CD8-positive, alpha-beta memory T cell (primary cell): ENCODE data around the gene TSGA10. TPM values are rescaled to one million over a fixed set of nuclear protein-coding genes. Genes with fewer than 3 reads are reported as not detected.

ENCODE experiments used
- CTCF ChIA-PET: fragments of 350-600 bp; sonication (Branson Sonifier 250); formaldehyde crosslinking; loops from one replicate; lab custom pipeline; 2021; ENCODE audit warnings: antibody characterized with exemption; lab: Charles Lee
- POLR2A ChIA-PET: fragments of 350-600 bp; sonication (Branson Sonifier 250); formaldehyde crosslinking; loops from one replicate; lab custom pipeline; 2021; ENCODE audit warnings: antibody characterized with exemption; lab: Charles Lee
- DNase-seq, 5 donors: peaks; one replicate each; pipeline versions ENCODE4 v3.0.0 to v3.0.0-alpha.2; 2020 to 2022; ENCODE audit warnings: mixed read lengths in 1 of 5
- H3K27ac ChIP-seq: one replicate; pipeline ENCODE4 v1.7.0; 2013; ENCODE audit warnings: low read depth, mild to moderate bottlenecking, low read length, moderate library complexity
- H3K27me3 ChIP-seq: 2 replicates; pipeline ENCODE4 v1.7.0; 2013; ENCODE audit warnings: low read length, mild to moderate bottlenecking; ENCODE audit not compliant: insufficient read depth, poor library complexity, severe bottlenecking
- H3K36me3 ChIP-seq: 2 replicates; pipeline ENCODE4 v1.7.0; 2013; ENCODE audit warnings: mild to moderate bottlenecking, low read length, moderate library complexity; ENCODE audit not compliant: insufficient read depth
- H3K4me1 ChIP-seq: 2 replicates; pipeline ENCODE4 v1.7.0; 2013; ENCODE audit warnings: mild to moderate bottlenecking, low read length, moderate library complexity; ENCODE audit not compliant: insufficient read depth
- H3K4me3 ChIP-seq: 2 replicates; pipeline ENCODE4 v1.7.0; 2013; ENCODE audit warnings: mild to moderate bottlenecking, low read length
- H3K9me3 ChIP-seq: 2 replicates; pipeline ENCODE4 v1.7.0; 2013; ENCODE audit warnings: mild to moderate bottlenecking, low read length
- H3K27ac Mint-ChIP-seq, 8 donors: one replicate each; pipeline ENCODE4 v1.8.0; 2020 to 2021; ENCODE audit warnings: mixed read lengths in 8 of 8, mild to moderate bottlenecking in 6 of 8, inconsistent platforms in 3 of 8, moderate library complexity in 3 of 8
- H3K27me3 Mint-ChIP-seq, 2 donors: one replicate each; pipeline ENCODE4 v1.8.0; 2020 to 2021; ENCODE audit warnings: mixed read lengths in 2 of 2, mild to moderate bottlenecking in 1 of 2, moderate library complexity in 1 of 2
- H3K36me3 Mint-ChIP-seq, 3 donors: one replicate each; pipeline ENCODE4 v1.8.0; 2020 to 2021; ENCODE audit warnings: mixed read lengths in 3 of 3, inconsistent platforms in 1 of 3, mild to moderate bottlenecking in 1 of 3
- H3K4me1 Mint-ChIP-seq, 3 donors: one replicate each; pipeline ENCODE4 v1.8.0; 2020 to 2021; ENCODE audit warnings: mixed read lengths in 3 of 3, inconsistent platforms in 1 of 3, mild to moderate bottlenecking in 1 of 3
- H3K4me3 Mint-ChIP-seq, 7 donors: one replicate each; pipeline ENCODE4 v1.8.0; 2020 to 2021; ENCODE audit warnings: mixed read lengths in 7 of 7, mild to moderate bottlenecking in 6 of 7, moderate library complexity in 4 of 7, inconsistent platforms in 2 of 7
- H3K9me3 Mint-ChIP-seq, 5 donors: one replicate each; pipeline ENCODE4 v1.8.0; 2020 to 2022; ENCODE audit warnings: mixed read lengths in 5 of 5, mild to moderate bottlenecking in 3 of 5, moderate library complexity in 2 of 5, inconsistent platforms in 1 of 5
- polyA plus RNA-seq: library from polyadenylated mRNA; unstranded; fragments of 300-500 nt; fragmentation: Illumina TruSeq; gene quantifications from one replicate; pipeline ENCODE4 v1.2.3, GENCODE V29; 2021
- total RNA-seq, 2 experiments: library from RNA; stranded (reverse); gene quantifications; one replicate each; pipeline ENCODE4 v1.2.3, GENCODE V29; 2021

Gene TSGA10
- total and polyA plus RNA-seq, 3 experiments from 2014 or later: 6.4 to 16.8 (median 6.7) TPM

- peaks cover 0 to 4% of the 10 kb centered on the region in 2 donors for H3K27me3 Mint-ChIP-seq
- H3K9me3 Mint-ChIP-seq: no peaks in the 10 kb centered on the region
- POLR2A ChIA-PET: no interaction called here
- no peak for DNase-seq
- no peaks in the 10 kb centered on the region for H3K4me1 Mint-ChIP-seq
- Histone ChIP-seq H3K36me3 (no peaks in the 10 kb centered on the region), H3K9me3 (no peaks in the 10 kb centered on the region), H3K27ac (no peak overlapping the region), H3K4me3 (no peak overlapping the region), H3K4me1 (no peaks in the 10 kb centered on the region), H3K27me3 (no peaks in the 10 kb centered on the region)
- peaks cover 0 to 2% (median 0%) of the 10 kb centered on the region in 3 donors for H3K36me3 Mint-ChIP-seq
- CTCF ChIA-PET: no interaction called here
- no peak overlapping the region for H3K27ac Mint-ChIP-seq
- H3K4me3 Mint-ChIP-seq: no peak overlapping the region
These were observed 42.8 kb downstream of the TSGA10 start for GRCh38 chr2:99111945-99112344.

DNA sequence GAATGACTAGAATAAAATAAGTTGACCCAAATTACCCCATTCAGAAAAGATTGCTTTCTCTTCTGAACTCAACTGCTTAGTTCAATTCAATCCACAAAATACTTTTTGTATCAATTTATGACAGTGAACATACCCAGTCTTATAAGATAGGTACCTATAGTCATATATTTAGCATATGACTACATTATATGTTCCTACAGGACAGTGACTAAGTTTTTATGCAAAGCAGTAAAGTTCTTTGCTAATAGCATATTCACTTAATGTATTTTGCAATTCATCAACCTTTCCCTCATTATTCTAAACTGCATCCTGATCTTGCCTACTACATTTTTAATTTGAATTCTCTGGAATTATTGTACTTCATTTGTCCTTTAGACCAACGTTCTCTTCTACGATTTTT is 43.5 kb downstream of the TSGA10 start:
- no peaks in the 10 kb centered on the region for H3K9me3 Mint-ChIP-seq
- peaks cover 0 to 2% (median 0%) of the 10 kb centered on the region in 3 donors for H3K36me3 Mint-ChIP-seq
- POLR2A ChIA-PET: no interaction called here
- no peak for DNase-seq
- H3K27me3 Mint-ChIP-seq: peaks cover 0 to 4% of the 10 kb centered on the region in 2 donors
- H3K4me3 Mint-ChIP-seq: no peak overlapping the region
- H3K27ac Mint-ChIP-seq: no peak overlapping the region
- H3K4me3 ChIP-seq: no peak overlapping the region
- CTCF ChIA-PET: no interaction called here
- no peaks in the 10 kb centered on the region for H3K27me3 ChIP-seq
- no peaks in the 10 kb centered on the region for H3K4me1 Mint-ChIP-seq
- no peaks in the 10 kb centered on the region for H3K4me1 ChIP-seq
- no peaks in the 10 kb centered on the region for H3K9me3 ChIP-seq
- H3K27ac ChIP-seq: no peak overlapping the region
- no peaks in the 10 kb centered on the region for H3K36me3 ChIP-seq

- peaks cover 0 to 6% (median 0%) of the 10 kb centered on the region in 3 donors for H3K36me3 Mint-ChIP-seq
- peaks cover 0 to 4% of the 10 kb centered on the region in 2 donors for H3K27me3 Mint-ChIP-seq
- no peaks in the 10 kb centered on the region for H3K9me3 ChIP-seq
These were observed 47.8 kb downstream of the TSGA10 start for GRCh38 chr2:99106913-99107312.

GRCh38 chr2:99104006-99104405 is 50.7 kb downstream of the TSGA10 start:
- DNase-seq: no peak
- Histone ChIP-seq H3K27ac (no peak overlapping the region), H3K9me3 (no peaks in the 10 kb centered on the region), H3K4me1 (no peaks in the 10 kb centered on the region), H3K36me3 (no peaks in the 10 kb centered on the region), H3K27me3 (no peaks in the 10 kb centered on the region), H3K4me3 (no peak overlapping the region)
- peaks cover 0 to 6% (median 0%) of the 10 kb centered on the region in 3 donors for H3K36me3 Mint-ChIP-seq
- no peak overlapping the region for H3K27ac Mint-ChIP-seq
- ChIA-PET CTCF (no interaction called here), POLR2A (no interaction called here)
- no peaks in the 10 kb centered on the region for H3K9me3 Mint-ChIP-seq
- peaks cover 2 to 9% (median 6%) of the 10 kb centered on the region in 3 donors for H3K4me1 Mint-ChIP-seq
- H3K27me3 Mint-ChIP-seq: peaks cover 0 to under 1% of the 10 kb centered on the region in 2 donors
- H3K4me3 Mint-ChIP-seq: no peak overlapping the region

More at GRCh38 chr2:99106913-99107312, 47.8 kb downstream of the TSGA10 start:
- no peaks in the 10 kb centered on the region for H3K4me1 ChIP-seq
- no peaks in the 10 kb centered on the region for H3K36me3 ChIP-seq
- no peak overlapping the region for H3K27ac ChIP-seq
- no peak for DNase-seq
- H3K9me3 Mint-ChIP-seq: no peaks in the 10 kb centered on the region
- no peak overlapping the region for H3K4me3 ChIP-seq
- CTCF ChIA-PET: no interaction called here
- H3K4me3 Mint-ChIP-seq: no peak overlapping the region
- H3K27me3 ChIP-seq: no peaks in the 10 kb centered on the region
- no peak overlapping the region for H3K27ac Mint-ChIP-seq
- POLR2A ChIA-PET: no interaction called here
- peaks cover 0 to 2% (median 0%) of the 10 kb centered on the region in 3 donors for H3K4me1 Mint-ChIP-seq

- POLR2A ChIA-PET: no interaction called here
- H3K27ac ChIP-seq: no peak overlapping the region
- Mint-ChIP-seq H3K27ac (peak overlapping the region in 3 of 8 donors; percentile 13 to 51 (median 28)), H3K27me3 (no peaks in the 10 kb centered on the region), H3K4me3 (no peak overlapping the region), H3K9me3 (no peaks in the 10 kb centered on the region), H3K4me1 (peaks cover 2 to 9% (median 6%) of the 10 kb centered on the region in 3 donors), H3K36me3 (peaks cover 0 to 6% (median 1%) of the 10 kb centered on the region in 3 donors)
- no peaks in the 10 kb centered on the region for H3K9me3 ChIP-seq
- DNase-seq: no peak
- H3K4me3 ChIP-seq: no peak overlapping the region
- H3K36me3 ChIP-seq: no peaks in the 10 kb centered on the region
- H3K4me1 ChIP-seq: no peaks in the 10 kb centered on the region
- H3K27me3 ChIP-seq: no peaks in the 10 kb centered on the region
- CTCF ChIA-PET: no interaction called here
These were observed 53.0 kb downstream of the TSGA10 start for GRCh38 chr2:99101697-99102096.

GRCh38 chr2:99096728-99097127 is 58.0 kb downstream of the TSGA10 start:
- peaks cover 0 to 7% (median 4%) of the 10 kb centered on the region in 5 donors for H3K9me3 Mint-ChIP-seq
- H3K4me1 Mint-ChIP-seq: peaks cover 2 to 6% (median 6%) of the 10 kb centered on the region in 3 donors
- H3K4me3 ChIP-seq: no peak overlapping the region
- peaks cover 0 to 9% (median 1%) of the 10 kb centered on the region in 3 donors for H3K36me3 Mint-ChIP-seq
- H3K4me1 ChIP-seq: no peaks in the 10 kb centered on the region
- no peak for DNase-seq
- POLR2A ChIA-PET: no interaction called here
- H3K36me3 ChIP-seq: no peaks in the 10 kb centered on the region
- peak overlapping the region in 1 of 8 donors; percentile 3 for H3K27ac Mint-ChIP-seq
- no peaks in the 10 kb centered on the region for H3K27me3 Mint-ChIP-seq
- no peak overlapping the region for H3K4me3 Mint-ChIP-seq
- H3K9me3 ChIP-seq: no peaks in the 10 kb centered on the region
- no peaks in the 10 kb centered on the region for H3K27me3 ChIP-seq
- no peak overlapping the region for H3K27ac ChIP-seq
- CTCF ChIA-PET: no interaction called here

DNA sequence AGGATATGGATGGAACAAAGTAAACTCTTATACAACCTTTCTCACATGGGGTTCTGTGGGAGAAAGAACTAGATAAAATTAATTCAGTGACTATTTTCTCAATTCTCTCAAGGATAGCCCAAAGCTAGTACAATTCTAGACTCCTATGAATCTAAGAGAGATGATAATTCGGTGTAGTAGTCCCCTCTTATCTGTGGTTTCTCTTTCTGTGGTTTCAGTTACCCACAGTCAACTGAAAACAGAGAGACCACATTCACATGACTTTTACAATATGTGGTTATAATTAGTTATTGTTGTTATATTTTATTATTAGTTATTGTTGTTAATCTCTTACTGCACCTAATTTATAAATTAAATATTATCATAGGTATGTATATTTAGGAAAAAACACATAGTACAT is 66.7 kb downstream of the TSGA10 start:
- Mint-ChIP-seq H3K27me3 (peaks cover 17 to 38% of the 10 kb centered on the region in 2 donors), H3K4me1 (peaks cover 4 to 17% (median 10%) of the 10 kb centered on the region in 3 donors), H3K4me3 (no peak overlapping the region), H3K27ac (no peak overlapping the region), H3K9me3 (peaks cover 0 to 2% (median 0%) of the 10 kb centered on the region in 5 donors), H3K36me3 (peaks cover 0 to 3% (median 2%) of the 10 kb centered on the region in 3 donors)
- no peak for DNase-seq
- CTCF ChIA-PET: no interaction called here
- POLR2A ChIA-PET: no interaction called here
- Histone ChIP-seq H3K27me3 (no peaks in the 10 kb centered on the region), H3K9me3 (no peaks in the 10 kb centered on the region), H3K36me3 (no peaks in the 10 kb centered on the region), H3K4me3 (no peak overlapping the region), H3K27ac (no peak overlapping the region), H3K4me1 (peaks cover 5% of the 10 kb centered on the region)

DNA sequence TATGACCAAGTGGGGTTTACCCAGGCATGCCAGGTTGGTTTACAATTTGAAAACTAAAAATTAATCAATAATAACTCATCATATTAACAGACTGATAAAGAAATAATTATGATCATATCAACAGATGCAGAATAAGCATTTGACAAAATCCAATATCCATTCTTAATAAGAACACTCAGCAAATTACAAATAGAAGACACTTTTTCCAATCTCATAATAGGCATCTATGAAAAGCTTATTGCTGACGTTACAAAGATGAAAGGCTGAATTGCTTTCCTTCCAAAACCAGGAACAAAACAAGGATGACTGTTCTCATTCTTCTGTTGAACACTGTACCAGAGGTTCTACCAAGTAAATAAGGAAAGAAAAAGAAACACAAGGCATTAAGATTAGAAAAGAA is 68.4 kb downstream of the TSGA10 start:
- H3K27me3 Mint-ChIP-seq: peaks cover 17 to 51% of the 10 kb centered on the region in 2 donors
- H3K4me1 Mint-ChIP-seq: peaks cover 4 to 17% (median 10%) of the 10 kb centered on the region in 3 donors
- ChIA-PET CTCF (interaction anchor here (0.9 to 1.0 kb wide), 2 partner anchors 20 to 404 kb away, joined by 3 read pairs; partner anchors contain the start of gene REV1), POLR2A (no interaction called here)
- Histone ChIP-seq H3K36me3 (no peaks in the 10 kb centered on the region), H3K27ac (no peak overlapping the region), H3K4me3 (no peak overlapping the region), H3K4me1 (peaks cover 5% of the 10 kb centered on the region), H3K27me3 (no peaks in the 10 kb centered on the region), H3K9me3 (no peaks in the 10 kb centered on the region)
- H3K27ac Mint-ChIP-seq: no peak overlapping the region
- no peak overlapping the region for H3K4me3 Mint-ChIP-seq
- peaks cover 0 to 2% (median 0%) of the 10 kb centered on the region in 3 donors for H3K36me3 Mint-ChIP-seq
- peaks cover 0 to 2% (median 0%) of the 10 kb centered on the region in 5 donors for H3K9me3 Mint-ChIP-seq
- no peak for DNase-seq
